ENCODE data around the gene LTBP4. TPM values are rescaled to one million over a fixed set of nuclear protein-coding genes. Genes with fewer than 3 reads are reported as not detected.

LTBP4 gene
- total and polyA plus RNA-seq, 2 donors (not counting 3 experiments of a cell fraction or from before 2014, with no cell fraction given): 25.9 to 38.0 TPM

DNA sequence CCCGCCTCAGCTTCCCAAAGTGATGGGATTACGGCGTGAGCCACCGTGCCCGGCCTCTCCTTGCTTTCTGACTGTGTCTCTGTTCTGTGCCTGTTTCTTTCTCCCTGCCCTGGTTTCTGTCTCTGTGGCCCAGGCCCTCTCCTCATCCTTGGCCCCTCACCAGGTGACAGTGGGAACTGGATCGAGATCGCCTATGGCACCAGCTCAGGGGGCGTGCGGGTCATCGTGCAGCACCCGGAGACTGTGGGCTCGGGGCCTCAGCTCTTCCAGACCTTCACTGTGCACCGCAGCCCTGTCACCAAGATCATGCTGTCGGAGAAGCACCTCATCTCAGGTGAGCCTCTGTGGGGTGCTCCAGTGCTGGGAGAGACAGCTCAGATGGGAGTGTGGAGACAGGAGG is 14.6 kb upstream of the LTBP4 start:
- CTCF ChIA-PET: interaction anchor here (1.7 to 2.6 kb wide), 3 partner anchors 9 to 45 kb away, joined by 4 to 8 read pairs (median 7); no protein-coding TSS in a partner anchor
- no peak for FAIRE-seq
- BruUV-seq (replicated peaks): no TSS peak

More for the DNA sequence above, 14.6 kb upstream of the LTBP4 start:
- TF ChIP-seq, protein P1, sequence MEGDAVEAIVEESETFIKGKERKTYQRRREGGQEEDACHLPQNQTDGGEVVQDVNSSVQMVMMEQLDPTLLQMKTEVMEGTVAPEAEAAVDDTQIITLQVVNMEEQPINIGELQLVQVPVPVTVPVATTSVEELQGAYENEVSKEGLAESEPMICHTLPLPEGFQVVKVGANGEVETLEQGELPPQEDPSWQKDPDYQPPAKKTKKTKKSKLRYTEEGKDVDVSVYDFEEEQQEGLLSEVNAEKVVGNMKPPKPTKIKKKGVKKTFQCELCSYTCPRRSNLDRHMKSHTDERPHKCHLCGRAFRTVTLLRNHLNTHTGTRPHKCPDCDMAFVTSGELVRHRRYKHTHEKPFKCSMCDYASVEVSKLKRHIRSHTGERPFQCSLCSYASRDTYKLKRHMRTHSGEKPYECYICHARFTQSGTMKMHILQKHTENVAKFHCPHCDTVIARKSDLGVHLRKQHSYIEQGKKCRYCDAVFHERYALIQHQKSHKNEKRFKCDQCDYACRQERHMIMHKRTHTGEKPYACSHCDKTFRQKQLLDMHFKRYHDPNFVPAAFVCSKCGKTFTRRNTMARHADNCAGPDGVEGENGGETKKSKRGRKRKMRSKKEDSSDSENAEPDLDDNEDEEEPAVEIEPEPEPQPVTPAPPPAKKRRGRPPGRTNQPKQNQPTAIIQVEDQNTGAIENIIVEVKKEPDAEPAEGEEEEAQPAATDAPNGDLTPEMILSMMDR (IDR thresholded peaks at IDR 0.05; ENCODE audit: extremely low read depth in 1 of 2, insufficient read depth in 1 of 2, low read depth in 1 of 2, low read length in 2 of 2): no peak
- TF ChIP-seq, protein P2, sequence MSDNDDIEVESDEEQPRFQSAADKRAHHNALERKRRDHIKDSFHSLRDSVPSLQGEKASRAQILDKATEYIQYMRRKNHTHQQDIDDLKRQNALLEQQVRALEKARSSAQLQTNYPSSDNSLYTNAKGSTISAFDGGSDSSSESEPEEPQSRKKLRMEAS (IDR thresholded peaks at IDR 0.05; ENCODE audit: insufficient read depth, insufficient read length): no peak
- no peak for TF ChIP-seq POLR2AphosphoS5 (IDR thresholded peaks at IDR 0.05; ENCODE audit: insufficient read depth, low read depth, low read length)
- no peak for TF ChIP-seq FOS (IDR thresholded peaks at IDR 0.05; ENCODE audit: borderline replicate concordance, insufficient read depth, low read length)
- TF ChIP-seq GATA2 (IDR thresholded peaks at IDR 0.05; ENCODE audit: insufficient read depth, insufficient read length, low read depth, low read length): no peak
- TF ChIP-seq EZH2 (IDR thresholded peaks at IDR 0.05; ENCODE audit: borderline replicate concordance, low read depth, low read length, severe bottlenecking): no peak
- no peak for TF ChIP-seq MYC (IDR thresholded peaks at IDR 0.05; ENCODE audit: low read depth, low read length)
- Histone ChIP-seq H3K4me2 (ENCODE audit: insufficient read depth, low read length) (no peak overlapping the region), H4K20me1 (replicated peaks; ENCODE audit: control insufficient read depth, extremely low read depth, insufficient read depth, low read length) (no peaks in the 10 kb centered on the region), H2AFZ (ENCODE audit: low read depth, low read length) (no peak overlapping the region), H3K4me1 (ENCODE audit: control insufficient read depth, extremely low read depth, insufficient read depth, low read length) (peaks cover 20% of the 10 kb centered on the region), H3K27ac (ENCODE audit: insufficient read depth, low read depth, low read length) (no peak overlapping the region), H3K9me3 (replicated peaks; ENCODE audit: control insufficient read depth, insufficient read depth, low read length) (no peaks in the 10 kb centered on the region), H3K4me3 (replicated peaks in 1 of 3; ENCODE audit: insufficient read depth in 1 of 3, low read depth in 1 of 3, low read length in 3 of 3) (no peak overlapping the region), H3K9ac (replicated peaks; ENCODE audit: extremely low read depth, insufficient read depth, low read length) (no peak overlapping the region), H3K36me3 (ENCODE audit: control insufficient read depth in 2 of 2, extremely low read depth in 1 of 2, insufficient read depth in 2 of 2, low read length in 2 of 2) (peaks cover 7 to 8% of the 10 kb centered on the region in 2 experiments), H3K27me3 (ENCODE audit: control insufficient read depth in 2 of 2, insufficient read depth in 2 of 2, low read length in 2 of 2) (no peaks in the 10 kb centered on the region), H3K9me1 (replicated peaks; ENCODE audit: control insufficient read depth, extremely low read depth, insufficient read depth, low read length) (no peaks in the 10 kb centered on the region), H3K79me2 (ENCODE audit: control insufficient read depth, insufficient read depth, low read length) (no peaks in the 10 kb centered on the region)
- no peak for DNase-seq (ENCODE audit: low read depth, low spot score)
- intact Hi-C loops (cut with micrococcal nuclease): no loop called here
- POLR2A ChIA-PET: no interaction called here
- dilution Hi-C loops (cut with MboI; ENCODE audit: extremely low pct_ligation_motif_present, low sequenced_read_pairs): no loop called here

Data from endothelial cell of umbilical vein (primary cell).